PC-9 (cell line): ENCODE data around the gene RICTOR. TPM values are rescaled to one million over a fixed set of nuclear protein-coding genes. Genes with fewer than 3 reads are reported as not detected.

Experiments used
- BruUV-seq: library from RNA; stranded (reverse); fragments of 400-500 nt; replicated peaks from 2 replicates; lab custom pipeline; 2021; lab: Mats Ljungman, UMichigan
- CTCF ChIA-PET: fragments of 300-600 bp; sonication (Branson Sonifier 250); formaldehyde crosslinking; loops from one replicate; lab custom pipeline; 2022; ENCODE audit warnings: antibody characterized with exemption; lab: Charles Lee
- POLR2A ChIA-PET: fragments of 300-600 bp; sonication (Branson Sonifier 250); formaldehyde crosslinking; loops from one replicate; lab custom pipeline; 2022; ENCODE audit warnings: antibody characterized with exemption; ENCODE audit not compliant: unreplicated experiment; lab: Charles Lee
- DNase-seq, 2 experiments: peaks; one replicate each; pipeline versions ENCODE4 v3.0.0 to v3.0.0-alpha.2; 2015 to 2022; ENCODE audit warnings: mixed read lengths in 1 of 2
- H2AFZ ChIP-seq: fragments of 200-600 bp; sonication (generic); 2 replicates; pipeline ENCODE4 v1.8.1; 2017; ENCODE audit warnings: antibody characterized with exemption
- H3F3A ChIP-seq: fragments of 200-600 bp; sonication (generic); 2 replicates; pipeline ENCODE4 v1.8.1; 2017; ENCODE audit warnings: antibody characterized with exemption, mild to moderate bottlenecking, low read depth; ENCODE audit not compliant: insufficient read depth
- H3K27ac ChIP-seq: fragments of 200-600 bp; sonication (generic); 2 replicates; pipeline ENCODE4 v1.6.1; 2016; ENCODE audit warnings: mixed run types
- H3K27me3 ChIP-seq: fragments of 200-600 bp; sonication (generic); 2 replicates; pipeline ENCODE4 v1.6.1; 2016; ENCODE audit warnings: low read depth, mixed run types; ENCODE audit not compliant: insufficient read depth
- H3K36me3 ChIP-seq: fragments of 200-600 bp; sonication (generic); 2 replicates; pipeline ENCODE4 v1.6.1; 2016; ENCODE audit warnings: low read depth, mixed run types
- H3K4me1 ChIP-seq: fragments of 200-600 bp; sonication (generic); replicated peaks from 2 replicates; pipeline ENCODE4 v1.6.1; 2016; ENCODE audit warnings: mixed run types; ENCODE audit not compliant: insufficient read depth
- H3K4me2 ChIP-seq: fragments of 200-600 bp; sonication (generic); 2 replicates; pipeline ENCODE4 v1.6.1; 2017; ENCODE audit warnings: mixed run types
- H3K4me3 ChIP-seq: fragments of 200-600 bp; sonication (generic); 2 replicates; pipeline ENCODE4 v1.6.1; 2016; ENCODE audit warnings: mixed run types
- H3K79me2 ChIP-seq: fragments of 200-600 bp; sonication (generic); 2 replicates; pipeline ENCODE4 v1.6.1; 2017; ENCODE audit warnings: low read depth, mixed run types
- H3K9me2 ChIP-seq: fragments of 200-600 bp; sonication (generic); 2 replicates; pipeline ENCODE4 v1.8.1; 2017; ENCODE audit warnings: mild to moderate bottlenecking; ENCODE audit not compliant: insufficient read depth
- H3K9me3 ChIP-seq: fragments of 200-600 bp; sonication (generic); 2 replicates; pipeline ENCODE4 v1.8.1; 2016; ENCODE audit warnings: low read depth; ENCODE audit not compliant: insufficient read depth
- H4K20me1 ChIP-seq: fragments of 200-600 bp; sonication (generic); 2 replicates; pipeline ENCODE4 v1.8.1; 2017; ENCODE audit not compliant: insufficient read depth
- EZH2 ChIP-seq: fragments of 200-600 bp; sonication (generic); IDR thresholded peaks from 2 replicates; pipeline ENCODE4 v1.8.0; 2017; ENCODE audit warnings: antibody characterized with exemption, low read depth
- intact Hi-C: fragments of 100-400 bp; cut with micrococcal nuclease; formaldehyde crosslinking; loops from one replicate; pipeline ENCODE4 v1.10.0; 2022; ENCODE audit not compliant: unreplicated experiment
- total RNA-seq: library from RNA; stranded (reverse); gene quantifications from 2 replicates; pipeline ENCODE4 v1.2.3, GENCODE V29; 2021
- TF ChIP-seq, protein P1 (sequence below): fragments of 200-600 bp; sonication (generic); conservative IDR thresholded peaks from 2 replicates; pipeline ENCODE4 v1.6.1; 2017; ENCODE audit warnings: mixed run types, antibody characterized with exemption, mild to moderate bottlenecking, moderate library complexity

Gene RICTOR
- total RNA-seq, 1 experiment from 2014 or later, result 103 TPM

DNA sequence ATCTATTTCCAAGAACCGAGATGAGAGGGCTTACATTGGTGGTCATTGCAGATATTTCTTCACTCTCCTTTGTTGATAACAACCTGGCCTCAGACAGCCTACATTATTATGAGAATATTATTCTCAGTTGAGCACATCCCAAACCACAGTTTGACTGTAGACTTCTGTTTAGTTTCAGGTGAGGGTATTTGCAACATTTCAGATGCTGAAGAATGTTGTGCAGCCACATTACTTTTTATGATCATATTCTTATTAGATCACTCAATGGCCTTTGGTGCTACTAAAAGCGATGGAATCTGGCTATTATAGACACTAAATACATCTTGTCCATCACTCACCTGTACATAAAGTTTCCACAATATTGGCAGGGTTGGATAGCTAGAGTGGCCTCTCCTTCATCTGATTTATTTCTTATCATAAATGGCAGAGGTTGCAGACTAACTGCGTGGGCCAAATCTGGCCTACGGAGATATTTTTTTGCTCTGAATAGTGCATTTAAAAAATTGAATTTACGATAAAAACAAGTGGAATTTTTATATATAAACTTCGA, 26.2 kb upstream of the RICTOR start:
- TF ChIP-seq, protein P1, sequence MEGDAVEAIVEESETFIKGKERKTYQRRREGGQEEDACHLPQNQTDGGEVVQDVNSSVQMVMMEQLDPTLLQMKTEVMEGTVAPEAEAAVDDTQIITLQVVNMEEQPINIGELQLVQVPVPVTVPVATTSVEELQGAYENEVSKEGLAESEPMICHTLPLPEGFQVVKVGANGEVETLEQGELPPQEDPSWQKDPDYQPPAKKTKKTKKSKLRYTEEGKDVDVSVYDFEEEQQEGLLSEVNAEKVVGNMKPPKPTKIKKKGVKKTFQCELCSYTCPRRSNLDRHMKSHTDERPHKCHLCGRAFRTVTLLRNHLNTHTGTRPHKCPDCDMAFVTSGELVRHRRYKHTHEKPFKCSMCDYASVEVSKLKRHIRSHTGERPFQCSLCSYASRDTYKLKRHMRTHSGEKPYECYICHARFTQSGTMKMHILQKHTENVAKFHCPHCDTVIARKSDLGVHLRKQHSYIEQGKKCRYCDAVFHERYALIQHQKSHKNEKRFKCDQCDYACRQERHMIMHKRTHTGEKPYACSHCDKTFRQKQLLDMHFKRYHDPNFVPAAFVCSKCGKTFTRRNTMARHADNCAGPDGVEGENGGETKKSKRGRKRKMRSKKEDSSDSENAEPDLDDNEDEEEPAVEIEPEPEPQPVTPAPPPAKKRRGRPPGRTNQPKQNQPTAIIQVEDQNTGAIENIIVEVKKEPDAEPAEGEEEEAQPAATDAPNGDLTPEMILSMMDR, result no peak
- TF ChIP-seq EZH2, result no peak
- H3F3A ChIP-seq, result peaks cover 43% of the 10 kb centered on the region
- no peaks in the 10 kb centered on the region for H3K27me3 ChIP-seq
- peak overlapping the region; percentile 78 for H3K4me2 ChIP-seq
- peaks cover 60% of the 10 kb centered on the region for H3K4me1 ChIP-seq
- peak overlapping the region; percentile 41 for H3K4me3 ChIP-seq
- intact Hi-C loops, result loop anchor here (1.0 to 5.0 kb wide), 4 partner anchors 38 to 503 kb away; no protein-coding TSS in a partner anchor
- H3K36me3 ChIP-seq, result no peaks in the 10 kb centered on the region
- H4K20me1 ChIP-seq, result no peaks in the 10 kb centered on the region
- BruUV-seq, result TSS peak; percentile 87
- peak in 1 of 2 experiments; percentile 97 for DNase-seq
- peak overlapping the region; percentile 98 for H3K27ac ChIP-seq
- no peaks in the 10 kb centered on the region for H3K9me3 ChIP-seq
- H2AFZ ChIP-seq, result no peak overlapping the region
- H3K9me2 ChIP-seq, result no peaks in the 10 kb centered on the region
- no peaks in the 10 kb centered on the region for H3K79me2 ChIP-seq
- ChIA-PET CTCF (interaction anchor here (1.2 kb wide), 1 partner anchor 20 kb away, joined by 5 read pairs; no protein-coding TSS in a partner anchor), POLR2A (interaction anchor here (0.5 to 0.7 kb wide), 3 partner anchors 11 to 1734 kb away, joined by 5 to 7 read pairs (median 5); partner anchors contain the start of gene RPL37)

DNA sequence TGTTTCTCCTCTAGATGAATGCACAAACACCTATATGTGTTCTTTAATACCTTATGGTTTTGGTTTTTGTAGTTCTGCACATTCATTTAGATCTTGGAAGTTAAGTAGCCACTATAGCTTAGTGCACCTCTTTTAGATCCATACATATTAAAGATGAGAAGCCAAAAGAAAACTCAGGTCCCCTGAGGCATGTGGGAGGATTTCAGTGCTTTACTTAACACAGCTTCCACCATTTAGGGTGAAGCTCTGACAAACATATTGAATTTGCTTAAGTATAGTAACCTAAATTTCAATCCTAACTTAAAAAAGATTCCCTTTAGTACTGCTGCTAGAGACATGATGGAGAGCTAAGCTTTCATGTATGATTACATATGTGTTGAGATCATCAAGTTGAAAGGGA, 25.6 kb upstream of the RICTOR start:
- Histone ChIP-seq H4K20me1 (no peaks in the 10 kb centered on the region), H3K4me2 (peak overlapping the region; percentile 78), H3K9me2 (no peaks in the 10 kb centered on the region), H3K27ac (peak overlapping the region; percentile 98), H3K27me3 (no peaks in the 10 kb centered on the region), H3K4me3 (peak overlapping the region; percentile 7; the same call in 1 of the 2 replicates), H3K4me1 (peaks cover 60% of the 10 kb centered on the region), H3K9me3 (no peaks in the 10 kb centered on the region), H3K36me3 (no peaks in the 10 kb centered on the region), H2AFZ (peak overlapping the region; percentile 19), H3F3A (peaks cover 43% of the 10 kb centered on the region), H3K79me2 (no peaks in the 10 kb centered on the region)
- no TSS peak for BruUV-seq
- intact Hi-C loops, result loop anchor here (1.0 to 5.0 kb wide), 4 partner anchors 38 to 503 kb away; no protein-coding TSS in a partner anchor
- TF ChIP-seq EZH2, result no peak
- TF ChIP-seq, protein P1, result no peak
- no peak for DNase-seq
- CTCF ChIA-PET, result interaction anchor here (1.2 to 2.0 kb wide), 2 partner anchors 19 kb away, joined by 5 to 18 read pairs; no protein-coding TSS in a partner anchor
- POLR2A ChIA-PET, result no interaction called here

- Histone ChIP-seq H3K79me2 (no peaks in the 10 kb centered on the region), H3F3A (peaks cover 13% of the 10 kb centered on the region; the same call in 1 of the 2 replicates), H3K4me1 (peaks cover 19% of the 10 kb centered on the region), H3K9me3 (peaks cover 14% of the 10 kb centered on the region; the same call in 1 of the 2 replicates), H3K27me3 (no peaks in the 10 kb centered on the region), H4K20me1 (no peaks in the 10 kb centered on the region), H3K4me2 (peak overlapping the region; percentile 27; the same call in 1 of the 2 replicates), H3K9me2 (no peaks in the 10 kb centered on the region), H2AFZ (no peak overlapping the region), H3K4me3 (no peak overlapping the region), H3K36me3 (no peaks in the 10 kb centered on the region), H3K27ac (peak overlapping the region; percentile 75)
- ChIA-PET POLR2A (interaction anchor here (0.6 kb wide), 1 partner anchor 331 kb away, joined by 5 read pairs; no protein-coding TSS in a partner anchor), CTCF (no interaction called here)
- intact Hi-C loops, result loop anchor here (2.0 kb wide), 1 partner anchor 17 kb away; no protein-coding TSS in a partner anchor
- peak in 1 of 2 experiments; percentile 34 for DNase-seq
- TF ChIP-seq EZH2, result no peak
- TF ChIP-seq, protein P1, result no peak
- BruUV-seq, result no TSS peak
These were observed 19.2 kb upstream of the RICTOR start for GRCh38 chr5:39093352-39093751.
